SK-N-SH (cell line): ENCODE measurements around the gene ZFAND6. TPM values are rescaled to one million over a fixed set of nuclear protein-coding genes. Genes with fewer than 3 reads are reported as not detected.

Experiments
- CTCF ChIA-PET: fragments of 300-600, 350-600 bp; formaldehyde crosslinking; extraction: SDS; loops from one replicate; lab custom pipeline; 2021; lab: Yijun Ruan, JAX
- POLR2A ChIA-PET: fragments of 350-600 bp; sonication (Branson Sonifier 250); formaldehyde crosslinking; extraction: SDS; loops from one replicate; lab custom pipeline; 2020; ENCODE audit warnings: antibody characterized with exemption, inconsistent platforms; lab: Yijun Ruan, JAX
- DNase-seq: peaks from one replicate; pipeline ENCODE4 v3.0.0; 2012
- H2AFZ ChIP-seq: fragments of 200-600 bp; sonication (generic); 2 replicates; pipeline ENCODE4 v1.8.1; 2016; ENCODE audit warnings: antibody characterized with exemption, mild to moderate bottlenecking, low read depth
- H3F3A ChIP-seq: fragments of 200-600 bp; sonication (generic); replicated peaks from 2 replicates; pipeline ENCODE3; 2016; ENCODE audit warnings: antibody characterized with exemption, mild to moderate bottlenecking; ENCODE audit not compliant: insufficient read depth
- H3K27ac ChIP-seq, 2 experiments: fragments of 200-500 bp in 1 of 2; fragments of 200-600 bp in 1 of 2; sonication (Bioruptor generic) in 1 of 2; sonication (generic), shearing (Covaris generic) in 1 of 2; 2 replicates each; pipeline versions ENCODE4 v1.5.1 to v1.6.1; 2014 to 2016; ENCODE audit warnings: low read depth in 2 of 2, inconsistent platforms in 1 of 2, low read length in 1 of 2, mild to moderate bottlenecking in 1 of 2, mixed read lengths in 1 of 2
- H3K27me3 ChIP-seq: fragments of 200-600 bp; sonication (generic), shearing (Covaris generic); 2 replicates; pipeline ENCODE4 v1.6.1; 2016; ENCODE audit warnings: mixed run types; ENCODE audit not compliant: insufficient read depth
- H3K36me3 ChIP-seq, 2 experiments: fragments of 200-500 bp in 1 of 2; fragments of 200-600 bp in 1 of 2; sonication (Bioruptor generic) in 1 of 2; sonication (generic) in 1 of 2; replicated peaks in 1 of 2; 2 replicates each; pipeline versions ENCODE3 to v1.5.1; 2014 to 2016; ENCODE audit warnings: low read length in 1 of 2, mild to moderate bottlenecking in 1 of 2; ENCODE audit not compliant: insufficient read depth in 2 of 2, control insufficient read depth in 1 of 2
- H3K4me1 ChIP-seq, 2 experiments: fragments of 200-500 bp in 1 of 2; fragments of 200-600 bp in 1 of 2; sonication (Bioruptor generic) in 1 of 2; sonication (generic), shearing (Covaris generic) in 1 of 2; 2 replicates each; pipeline versions ENCODE4 v1.5.1 to v1.6.1; 2014 to 2016; ENCODE audit warnings: low read depth in 1 of 2, low read length in 1 of 2, mixed run types in 1 of 2; ENCODE audit not compliant: insufficient read depth in 2 of 2, control insufficient read depth in 1 of 2
- H3K4me2 ChIP-seq: fragments of 200-600 bp; sonication (generic), shearing (Covaris generic); 2 replicates; pipeline ENCODE4 v1.6.1; 2017; ENCODE audit warnings: mixed run types
- H3K4me3 ChIP-seq, 2 experiments: fragments of 200-500 bp in 1 of 2; fragments of 200-600 bp in 1 of 2; sonication (Bioruptor generic) in 1 of 2; sonication (generic), shearing (Covaris generic) in 1 of 2; 2 replicates each; pipeline versions ENCODE4 v1.5.1 to v1.8.1; 2014 to 2016; ENCODE audit warnings: low read depth in 2 of 2, inconsistent platforms in 1 of 2, low read length in 1 of 2, mild to moderate bottlenecking in 1 of 2, mixed read lengths in 1 of 2, moderate library complexity in 1 of 2
- H3K79me2 ChIP-seq: fragments of 200-600 bp; sonication (generic); 2 replicates; pipeline ENCODE4 v1.8.1; 2017; ENCODE audit warnings: mild to moderate bottlenecking; ENCODE audit not compliant: insufficient read depth
- H3K9ac ChIP-seq: fragments of 200-600 bp; sonication (generic); 2 replicates; pipeline ENCODE4 v1.6.1; 2017; ENCODE audit warnings: mixed run types
- H3K9me2 ChIP-seq: fragments of 200-600 bp; sonication (generic); 2 replicates; pipeline ENCODE4 v1.6.1; 2017; ENCODE audit warnings: mixed run types
- H3K9me3 ChIP-seq: fragments of 200-600 bp; sonication (generic); 2 replicates; pipeline ENCODE4 v1.6.1; 2017; ENCODE audit warnings: mixed run types, mild to moderate bottlenecking, moderate library complexity
- H4K20me1 ChIP-seq: fragments of 200-600 bp; sonication (generic); 2 replicates; pipeline ENCODE4 v1.6.1; 2017; ENCODE audit warnings: mild to moderate bottlenecking, mixed run types; ENCODE audit not compliant: insufficient read depth
- CHD2 ChIP-seq: fragments of 150-350 bp; IDR thresholded peaks from 2 replicates; pipeline ENCODE4 v1.6.1; 2018; ENCODE audit warnings: low read length; ENCODE audit not compliant: partially characterized antibody
- ELF1 ChIP-seq: IDR thresholded peaks from 2 replicates; pipeline ENCODE4 v1.4.0; 2012
- EZH2phosphoT487 ChIP-seq: fragments of 200-600 bp; sonication (generic); IDR thresholded peaks from 2 replicates; pipeline ENCODE4 v1.6.1; 2017; ENCODE audit warnings: low read depth, mixed run types, mild to moderate bottlenecking, antibody characterized with exemption, moderate library complexity, borderline replicate concordance
- FOXM1 ChIP-seq: IDR thresholded peaks from 2 replicates; pipeline ENCODE4 v1.4.0; 2012; ENCODE audit warnings: low read depth, mild to moderate bottlenecking
- GATA2 ChIP-seq: sonication (generic); formaldehyde crosslinking; IDR thresholded peaks from 2 replicates; pipeline ENCODE4 v1.5.0; 2020; ENCODE audit warnings: mild to moderate bottlenecking, missing genetic modification reagents
- MAX ChIP-seq: IDR thresholded peaks from 2 replicates; pipeline ENCODE4 v1.4.0; 2012; ENCODE audit warnings: low read depth
- MXI1 ChIP-seq: IDR thresholded peaks from 2 replicates; pipeline ENCODE4 v1.6.1; 2012; ENCODE audit warnings: mild to moderate bottlenecking, low read depth, low read length, improper control_type of control experiment
- NFIC ChIP-seq: IDR thresholded peaks from 2 replicates; pipeline ENCODE4 v1.4.0; 2012; ENCODE audit warnings: borderline replicate concordance
- POLR2AphosphoS5 ChIP-seq: IDR thresholded peaks from 2 replicates; pipeline ENCODE4 v1.6.1; 2012; ENCODE audit warnings: low read depth, low read length
- USF1 ChIP-seq: IDR thresholded peaks from 2 replicates; pipeline ENCODE4 v1.4.0; 2012; ENCODE audit warnings: low read depth, borderline replicate concordance
- WGBS: methylation state at CpG from one replicate; pipeline ENCODE4 v1.1.6; 2017; ENCODE audit warnings: low lambda C conversion rate; 5-methylcytosine and 5-hydroxymethylcytosine counted together
- polyA plus RNA-seq, 3 experiments: library from polyadenylated mRNA; depleted of rRNA; stranded (reverse); fragments of >200 nt; gene quantifications; 2 replicates each; pipeline ENCODE4 v1.2.3, GENCODE V29; 2012

The ZFAND6 gene
- polyA plus RNA-seq, 1 of the 3 experiments (the other 2 are of a cell fraction), result 90.1 TPM

GRCh38 chr15:80151576-80151975, 92.1 kb downstream of the ZFAND6 start (continued):
- TF ChIP-seq USF1 (no peak), NFIC (no peak), FOXM1 (no peak), GATA2 (CRISPR knock-in tag) (no peak)

GRCh38 chr15:80152180-80152895, 92.9 kb downstream of the ZFAND6 start:
- POLR2A ChIA-PET, result interaction anchor here (0.5 kb wide), 1 partner anchor 803 kb away, joined by 3 read pairs; no protein-coding TSS in a partner anchor
- H3K9ac ChIP-seq, result no peak overlapping the region
- H2AFZ ChIP-seq, result peak overlapping the region; percentile 96
- no peaks in the 10 kb centered on the region for H4K20me1 ChIP-seq
- DNase-seq, result peak; percentile 99
- H3K4me2 ChIP-seq, result peak overlapping the region; percentile 93
- 3% methylated on average over 25 of the region's 41 CpGs for WGBS
- TF ChIP-seq MAX, result peak; percentile 62; the same call in 1 of the 2 replicates
- TF ChIP-seq CHD2, result no peak
- TF ChIP-seq MXI1, result peak; percentile 83
- H3K9me3 ChIP-seq, result no peaks in the 10 kb centered on the region
- CTCF ChIA-PET, result interaction anchor here (0.7 kb wide), 1 partner anchor 11 kb away, joined by 3 read pairs; no protein-coding TSS in a partner anchor
- peaks cover 0 to 14% of the 10 kb centered on the region in 2 experiments; a peak in 1 of 4 replicates for H3K4me1 ChIP-seq
- no peaks in the 10 kb centered on the region for H3K79me2 ChIP-seq
- H3K36me3 ChIP-seq, result no peaks in the 10 kb centered on the region
- H3K27ac ChIP-seq, result peak overlapping the region; percentile 55 to 69; a peak in 3 of 4 replicates
- H3F3A ChIP-seq, result peaks cover 11% of the 10 kb centered on the region
- H3K9me2 ChIP-seq, result no peaks in the 10 kb centered on the region
- peak overlapping the region; percentile 67 to 81 for H3K4me3 ChIP-seq
- no peaks in the 10 kb centered on the region for H3K27me3 ChIP-seq

- Histone ChIP-seq H3K36me3 (peaks cover 0 to 6% of the 10 kb centered on the region in 2 experiments), H3K4me2 (peak within 1 kb of the TSS; percentile 93), H3K9me3 (no peaks in the 10 kb centered on the region), H3K9me2 (no peaks in the 10 kb centered on the region)
- TF ChIP-seq POLR2AphosphoS5 (0 out of 2 replicates have a peak, but pooled peaks have one; percentile 14), CHD2 (no peak), MAX (peak; percentile 35; the same call in 1 of the 2 replicates), ELF1 (0 out of 2 replicates have a peak, but pooled peaks have one; percentile 45), MXI1 (peak; percentile 80), EZH2phosphoT487 (no peak)
- TF ChIP-seq, all 33 proteins: peak for 4
- DNase-seq, result peak; percentile 44
- Histone ChIP-seq H3K27me3 (no peaks in the 10 kb centered on the region), H3K9ac (peak within 1 kb of the TSS; percentile 70), H3K79me2 (no peaks in the 10 kb centered on the region), H4K20me1 (no peaks in the 10 kb centered on the region), H3K4me3 (peak within 1 kb of the TSS; percentile 67 to 81), H3F3A (peaks cover 11% of the 10 kb centered on the region), H2AFZ (peak within 1 kb of the TSS; percentile 97), H3K4me1 (peaks cover 0 to 14% of the 10 kb centered on the region in 2 experiments; a peak in 1 of 4 replicates), H3K27ac (peak within 1 kb of the TSS; percentile 55 to 69)
- 12% methylated on average over 35 of the region's 45 CpGs for WGBS
- CTCF ChIA-PET, result interaction anchor here (1.4 kb wide), 1 partner anchor 20 kb away, joined by 5 read pairs; no protein-coding TSS in a partner anchor
- POLR2A ChIA-PET, result no interaction called here
Measured at GRCh38 chr15:80152896-80153876, 93.7 kb downstream of the ZFAND6 start, which contains the start of gene FAH. Gene FAH (plus strand): TSS chr15:80152999. CDS start chr15:80153055, 56 bp downstream.
